ENCODE measurements around the gene C19orf85. TPM values are rescaled to one million over a fixed set of nuclear protein-coding genes. Genes with fewer than 3 reads are reported as not detected.
"Not testable (repeated sequence)": the region's sequence is repeated elsewhere in the genome, so short reads cannot be mapped to it uniquely, and the experiment has no call there.

The C19orf85 gene
- not detected in 2 replicates for total RNA-seq (2014; rRNA removed; shearing (Covaris generic))

DNA sequence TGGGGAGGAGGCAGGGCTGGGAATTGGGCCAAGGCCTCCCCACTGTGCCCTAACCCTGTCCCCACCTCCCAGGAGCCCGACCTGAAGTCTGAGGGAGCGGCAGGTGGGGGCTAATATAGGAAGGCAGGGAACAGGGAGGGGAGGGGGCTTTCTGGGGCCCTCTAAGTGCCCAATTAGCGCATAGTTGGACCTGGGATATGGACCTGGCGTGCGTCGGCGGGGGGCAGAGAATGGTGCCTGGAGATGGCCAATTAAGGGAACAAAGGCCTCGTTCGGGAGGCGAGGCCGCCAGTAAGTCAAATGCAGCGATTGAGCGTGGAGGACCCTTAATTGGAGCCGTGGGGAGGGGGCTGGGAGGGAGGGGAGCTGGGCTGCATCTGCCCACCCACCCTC, at the start of gene C19orf85:
Gene C19orf85, minus strand, starts transcription at position 90 of the 393 bp plus-strand sequence. CDS start 197 bp downstream, outside the sequence.
- DNase-seq (ENCODE audit: low spot score) = no peak

- no peak for DNase-seq (ENCODE audit: low spot score)
Observed at GRCh38 chr19:55508120-55508519, 43.6 kb upstream of the C19orf85 start.

- no peak for DNase-seq (ENCODE audit: low spot score)
Observed at GRCh38 chr19:55504981-55505380, 40.4 kb upstream of the C19orf85 start.

DNA sequence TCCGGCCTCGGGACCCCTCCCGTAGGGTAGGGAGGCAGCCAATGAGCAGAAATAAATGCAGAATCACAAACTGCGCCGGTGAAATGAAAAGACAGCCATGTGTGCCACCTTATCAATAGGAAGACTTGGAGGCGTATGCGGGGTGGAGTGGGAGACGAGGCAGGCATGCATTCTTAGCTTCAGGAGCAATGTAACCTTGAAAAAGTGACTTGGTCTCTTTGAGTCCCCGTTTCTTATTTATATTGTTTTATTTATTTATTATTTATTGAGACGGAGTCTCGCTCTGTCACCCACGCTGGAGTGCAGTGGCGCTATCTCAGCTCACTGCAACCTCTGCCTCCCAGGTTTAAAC, 39.7 kb upstream of the C19orf85 start:
- no peak for DNase-seq (ENCODE audit: low spot score)

DNA sequence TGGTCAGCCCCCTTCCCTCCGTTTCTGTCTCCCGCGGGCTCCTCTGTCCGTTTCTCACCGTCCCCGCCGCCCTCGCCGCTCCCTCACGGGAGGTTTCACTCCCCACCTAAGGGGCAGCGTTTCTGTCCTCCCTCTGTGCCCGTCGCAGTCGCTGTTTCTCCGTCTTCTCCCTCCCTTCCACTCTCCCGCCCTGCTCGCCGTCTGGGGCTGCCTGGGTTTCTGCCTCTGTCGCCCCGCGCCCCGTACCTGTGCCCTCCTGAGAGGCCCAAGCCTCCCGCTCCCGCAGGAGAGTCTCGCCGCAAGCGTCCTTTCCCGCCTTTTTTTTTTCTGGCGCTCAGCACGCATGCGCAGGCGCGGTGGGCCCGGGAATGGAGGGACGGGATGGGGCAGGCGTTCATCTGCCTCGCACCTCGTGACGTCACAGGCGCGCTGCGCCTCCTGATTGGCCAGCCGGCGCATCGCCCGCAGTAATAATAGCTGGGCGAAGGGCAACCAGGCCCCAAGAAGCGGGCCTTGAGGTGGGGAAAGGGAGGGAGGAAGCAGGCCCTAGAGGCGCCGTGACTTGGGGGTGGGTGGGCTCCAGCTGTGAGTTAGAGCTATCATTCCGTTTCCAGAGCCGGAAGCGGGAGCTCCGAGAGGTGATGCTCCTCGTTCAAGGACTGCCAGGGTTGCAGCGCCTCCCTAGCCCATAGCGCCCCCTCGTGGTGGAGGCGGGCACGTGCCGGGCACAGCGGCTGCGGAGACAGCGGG, 39.1 kb upstream of the C19orf85 start:
- DNase-seq (ENCODE audit: low spot score) = peak; percentile 96

DNA sequence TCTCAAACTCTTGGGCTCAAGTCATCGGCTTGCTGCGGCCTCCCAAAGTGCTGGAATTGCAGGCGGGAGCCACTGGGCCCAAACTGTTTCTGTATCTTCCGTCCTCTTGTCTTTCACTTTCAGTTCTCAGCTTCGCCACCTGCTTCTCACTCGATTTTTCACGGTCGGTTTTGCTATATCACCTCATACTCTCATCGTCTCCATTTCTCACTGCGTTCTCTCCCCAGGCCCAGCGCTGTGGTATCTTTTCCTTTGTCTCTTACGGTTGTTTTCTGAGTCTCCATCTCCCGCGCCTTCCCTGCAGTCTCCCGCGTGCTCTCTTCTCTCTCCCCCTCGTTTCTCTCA, 38.6 kb upstream of the C19orf85 start:
- no peak for DNase-seq (ENCODE audit: low spot score)

GRCh38 chr19:55502197-55502952, 37.8 kb upstream of the C19orf85 start:
- DNase-seq (ENCODE audit: low spot score) = no peak

DNA sequence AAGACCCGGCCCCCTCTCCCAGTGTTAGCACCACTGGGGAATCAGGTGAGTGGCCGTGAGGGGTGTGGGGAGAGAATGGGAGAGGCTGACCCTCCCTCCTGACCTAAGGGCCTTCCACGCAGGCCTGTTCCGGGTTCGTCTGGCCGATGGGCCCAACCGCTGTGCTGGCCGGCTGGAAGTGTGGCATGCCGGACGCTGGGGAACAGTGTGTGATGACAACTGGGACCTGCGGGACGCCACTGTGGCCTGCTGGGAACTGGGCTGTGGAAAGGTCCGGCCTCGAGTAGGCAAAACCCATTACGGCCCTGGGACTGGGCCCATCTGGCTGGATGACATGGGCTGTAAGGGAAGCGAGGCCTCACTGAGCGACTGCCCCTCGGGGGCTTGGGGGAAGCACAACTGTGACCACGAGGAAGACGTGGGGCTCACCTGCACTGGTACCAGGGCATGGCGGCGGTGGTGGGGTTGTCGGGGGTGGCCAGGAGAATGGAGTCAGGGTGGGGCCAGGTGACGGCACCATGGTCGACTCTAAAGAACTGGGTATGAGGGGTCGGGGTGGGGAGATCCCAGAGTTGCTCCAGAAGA, 35.9 kb upstream of the C19orf85 start:
- DNase-seq (ENCODE audit: low spot score) = no peak

GRCh38 chr19:55498246-55498840, 33.8 kb upstream of the C19orf85 start:
- DNase-seq (ENCODE audit: low spot score) = no peak

GRCh38 chr19:55497763-55498162, 33.2 kb upstream of the C19orf85 start:
- no peak for DNase-seq (ENCODE audit: low spot score)

DNA sequence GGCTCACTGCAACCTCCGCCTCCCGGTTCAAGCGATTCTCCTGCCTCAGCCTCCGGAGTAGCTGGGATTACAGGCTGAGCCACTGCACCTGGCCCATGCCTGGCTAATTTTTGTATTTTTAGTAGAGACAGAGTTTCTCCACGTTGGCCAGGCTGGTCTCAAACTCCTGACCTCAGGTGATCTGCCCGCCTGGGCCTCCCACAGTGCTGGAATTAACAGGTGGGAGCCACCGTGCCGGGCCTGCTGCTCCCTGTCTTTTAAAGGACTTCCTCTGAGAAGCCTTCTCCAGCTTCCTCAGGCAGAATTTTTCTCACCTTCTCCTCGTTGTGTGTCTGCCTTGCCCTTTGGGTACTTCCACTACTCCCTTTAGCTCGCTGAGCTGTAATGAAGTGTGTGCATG, 32.3 kb upstream of the C19orf85 start:
- DNase-seq (ENCODE audit: low spot score) = not testable (repeated sequence)

DNA sequence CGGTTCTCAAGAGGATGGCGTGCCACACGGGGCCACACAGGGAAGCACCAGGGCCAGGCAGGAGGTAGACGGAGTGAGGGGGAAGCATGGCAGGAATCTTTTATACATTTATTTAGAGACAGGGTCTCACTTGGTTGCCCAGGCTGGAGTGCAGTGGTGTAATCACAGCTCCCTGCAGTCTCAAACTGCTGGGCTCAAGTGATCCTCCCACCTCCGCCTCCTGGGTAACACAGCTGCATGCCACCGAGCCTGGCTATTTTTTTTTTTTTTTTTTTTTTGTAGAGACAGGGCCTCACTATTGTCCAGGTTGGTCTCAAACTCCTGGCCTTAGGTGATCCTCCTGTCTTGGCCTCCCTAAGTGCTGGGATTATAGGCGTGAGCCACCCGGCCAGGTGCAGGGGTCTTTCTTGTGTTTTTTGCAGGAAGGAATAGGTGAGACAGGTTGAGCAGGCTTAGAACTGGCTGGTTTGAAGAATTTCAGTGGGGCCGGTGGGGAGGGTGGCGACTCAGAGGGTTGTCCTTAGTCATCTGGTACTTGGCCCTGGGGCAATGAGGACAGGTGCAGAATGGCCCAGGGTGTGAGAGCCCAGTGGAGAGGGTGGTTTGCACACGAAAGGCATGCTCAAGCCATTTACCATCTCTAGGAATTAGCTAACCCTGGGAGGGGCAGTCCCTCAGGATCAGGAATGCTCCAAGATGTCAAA, 31.2 kb upstream of the C19orf85 start:
- no peak for DNase-seq (ENCODE audit: low spot score)

GRCh38 chr19:55494172-55494761, 29.7 kb upstream of the C19orf85 start:
- no peak for DNase-seq (ENCODE audit: low spot score)

GRCh38 chr19:55493645-55494171, 29.2 kb upstream of the C19orf85 start:
- DNase-seq (ENCODE audit: low spot score) = no peak

DNA sequence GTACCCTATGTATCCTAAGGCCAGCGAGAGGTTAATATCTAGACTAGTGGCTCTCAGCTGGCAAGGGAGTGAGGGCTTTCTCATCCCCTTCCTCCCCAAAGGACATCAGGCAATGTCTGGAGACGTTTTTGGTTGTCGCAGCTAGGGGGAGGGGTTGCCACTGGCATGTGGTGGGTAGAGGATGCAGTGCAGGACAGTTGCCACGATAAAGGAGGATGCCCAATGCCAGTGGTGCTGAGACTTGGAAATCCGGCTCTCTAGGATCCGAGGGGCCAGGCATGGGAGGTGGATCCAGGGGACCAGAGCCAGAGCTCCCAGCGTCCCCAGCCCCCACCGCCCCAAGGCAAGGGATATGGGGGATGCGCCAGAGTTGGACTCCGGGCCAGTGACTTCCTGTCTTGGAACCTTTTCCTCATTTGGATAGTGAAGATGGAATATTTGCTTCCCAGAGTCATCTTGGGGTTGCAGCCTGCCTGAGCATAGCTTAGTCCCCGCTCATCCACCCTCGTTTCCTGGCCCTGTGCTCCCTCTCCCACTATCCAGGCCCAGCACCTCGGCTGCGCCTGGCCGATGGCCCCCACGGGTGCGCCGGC, 28.6 kb upstream of the C19orf85 start:
- DNase-seq (ENCODE audit: low spot score) = no peak

DNA sequence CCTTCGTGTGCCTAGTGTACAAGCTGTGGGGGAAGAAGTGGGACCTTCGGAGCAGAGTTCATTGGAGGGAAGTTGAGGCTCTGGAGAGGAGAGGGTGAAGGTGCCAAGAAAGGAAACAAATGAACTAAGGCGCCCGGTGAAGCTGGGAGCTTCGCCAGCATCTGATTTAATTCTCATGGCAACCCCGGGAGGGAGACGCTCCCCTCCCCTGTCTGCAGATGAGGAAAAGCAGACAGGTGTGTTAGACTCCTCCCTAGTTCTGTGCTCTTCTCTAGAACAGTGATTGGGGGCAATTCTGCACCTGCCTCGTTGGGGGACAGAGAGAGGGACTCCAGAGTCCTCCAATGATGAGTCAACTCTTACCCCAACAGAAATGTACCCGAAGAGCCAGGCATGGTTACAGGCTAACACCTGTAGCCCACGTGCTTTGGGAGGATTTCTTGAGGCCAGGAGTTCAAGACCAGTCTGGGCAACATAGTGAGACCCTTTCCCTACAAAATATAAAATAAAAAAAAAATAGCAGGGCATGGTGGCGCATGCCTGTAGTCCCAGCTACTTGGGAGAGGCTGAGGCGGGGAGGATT, 27.9 kb upstream of the C19orf85 start:
- no peak for DNase-seq (ENCODE audit: low spot score)

DNA sequence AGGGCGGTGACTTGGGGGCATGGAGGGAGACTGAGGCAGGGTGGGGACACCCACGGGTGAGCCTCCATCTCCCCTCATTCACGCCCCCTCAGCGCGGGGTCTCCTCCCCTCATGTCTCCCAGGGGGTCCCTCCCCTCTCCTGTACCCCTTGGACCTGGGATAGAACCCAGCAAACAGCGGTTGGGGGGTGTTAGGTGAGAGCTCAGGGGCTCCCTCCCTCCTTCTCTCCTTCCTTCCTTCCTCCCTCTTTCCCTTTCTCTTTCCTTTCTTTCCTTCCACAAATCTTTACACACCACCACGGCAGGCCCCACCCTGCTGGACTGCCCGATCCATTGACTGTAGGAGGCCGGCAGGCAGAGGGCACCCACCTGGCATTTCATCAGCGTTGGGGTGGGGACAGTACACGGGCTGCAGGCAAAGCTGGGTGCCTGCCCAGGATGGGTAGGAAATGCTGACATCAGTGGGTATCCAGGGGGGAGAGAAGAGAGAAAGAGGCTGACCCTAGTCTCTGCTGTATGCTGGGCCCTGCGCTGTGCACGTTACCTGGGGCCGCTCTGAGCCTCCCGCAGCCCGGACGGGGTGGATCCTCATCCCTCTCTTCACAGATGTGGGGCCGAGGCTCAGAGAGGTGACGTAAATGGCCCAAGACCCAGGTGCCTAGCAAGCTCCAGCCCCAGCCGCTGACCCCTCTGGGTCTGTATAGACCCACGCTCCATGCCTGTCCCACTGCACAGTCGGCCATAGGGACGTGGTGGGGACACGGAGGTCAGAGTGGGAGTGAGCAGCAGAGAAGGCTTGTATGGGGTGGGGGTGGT, 27.2 kb upstream of the C19orf85 start:
- no peak for DNase-seq (ENCODE audit: low spot score)

DNA sequence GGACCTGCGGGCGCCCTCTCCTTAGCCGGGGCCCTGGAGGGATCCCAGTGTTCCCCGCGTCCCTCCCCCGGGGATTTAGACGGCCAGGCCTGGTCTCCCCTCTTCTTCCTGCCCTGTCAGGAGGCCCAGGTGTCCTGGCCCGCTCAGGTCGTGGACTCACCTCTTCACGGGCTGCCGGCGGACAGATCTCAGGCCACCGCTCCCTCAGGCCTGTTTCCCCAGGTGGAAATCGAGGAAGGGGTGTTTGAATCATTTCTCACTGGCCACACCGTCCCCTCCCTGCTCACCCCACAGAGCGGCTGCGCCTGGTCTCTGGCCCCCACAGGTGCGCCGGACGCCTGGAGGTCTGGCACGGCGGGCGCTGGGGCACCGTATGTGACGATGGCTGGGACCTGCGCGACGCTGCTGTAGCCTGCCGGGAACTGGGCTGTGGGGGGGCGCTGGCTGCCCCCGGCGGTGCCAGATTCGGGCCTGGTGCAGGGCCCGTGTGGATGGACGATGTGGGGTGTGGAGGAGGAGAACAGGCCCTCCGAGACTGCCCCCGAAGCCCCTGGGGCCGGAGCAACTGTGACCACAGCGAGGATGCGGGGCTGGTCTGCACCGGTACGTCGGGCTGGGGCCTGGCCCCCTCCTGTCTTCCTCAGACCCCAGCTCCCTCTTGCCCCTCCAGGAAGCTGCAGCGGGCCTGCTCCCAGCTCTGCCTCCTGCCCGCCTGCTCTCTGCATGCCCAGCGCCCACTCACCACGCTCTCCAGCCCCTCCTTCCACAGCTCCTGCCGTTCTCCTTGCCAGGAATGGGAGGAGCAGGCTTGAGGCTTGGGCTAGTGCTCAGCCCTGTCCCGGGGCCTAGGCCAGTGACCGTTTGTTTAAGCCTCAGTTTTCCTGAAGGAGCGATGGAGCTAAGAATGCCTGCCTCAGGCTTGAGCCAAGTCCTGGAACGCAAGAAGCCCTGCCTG, 26.2 kb upstream of the C19orf85 start:
- no peak for DNase-seq (ENCODE audit: low spot score)
